ENCODE results near the gene XPNPEP1. TPM values are rescaled to one million over a fixed set of nuclear protein-coding genes. Genes with fewer than 3 reads are reported as not detected.

The XPNPEP1 gene
- total RNA-seq, 3 donors from 2014 or later (not counting 1 experiment from before 2014, with no cell fraction given): 102 to 118 (median 106) TPM

DNA sequence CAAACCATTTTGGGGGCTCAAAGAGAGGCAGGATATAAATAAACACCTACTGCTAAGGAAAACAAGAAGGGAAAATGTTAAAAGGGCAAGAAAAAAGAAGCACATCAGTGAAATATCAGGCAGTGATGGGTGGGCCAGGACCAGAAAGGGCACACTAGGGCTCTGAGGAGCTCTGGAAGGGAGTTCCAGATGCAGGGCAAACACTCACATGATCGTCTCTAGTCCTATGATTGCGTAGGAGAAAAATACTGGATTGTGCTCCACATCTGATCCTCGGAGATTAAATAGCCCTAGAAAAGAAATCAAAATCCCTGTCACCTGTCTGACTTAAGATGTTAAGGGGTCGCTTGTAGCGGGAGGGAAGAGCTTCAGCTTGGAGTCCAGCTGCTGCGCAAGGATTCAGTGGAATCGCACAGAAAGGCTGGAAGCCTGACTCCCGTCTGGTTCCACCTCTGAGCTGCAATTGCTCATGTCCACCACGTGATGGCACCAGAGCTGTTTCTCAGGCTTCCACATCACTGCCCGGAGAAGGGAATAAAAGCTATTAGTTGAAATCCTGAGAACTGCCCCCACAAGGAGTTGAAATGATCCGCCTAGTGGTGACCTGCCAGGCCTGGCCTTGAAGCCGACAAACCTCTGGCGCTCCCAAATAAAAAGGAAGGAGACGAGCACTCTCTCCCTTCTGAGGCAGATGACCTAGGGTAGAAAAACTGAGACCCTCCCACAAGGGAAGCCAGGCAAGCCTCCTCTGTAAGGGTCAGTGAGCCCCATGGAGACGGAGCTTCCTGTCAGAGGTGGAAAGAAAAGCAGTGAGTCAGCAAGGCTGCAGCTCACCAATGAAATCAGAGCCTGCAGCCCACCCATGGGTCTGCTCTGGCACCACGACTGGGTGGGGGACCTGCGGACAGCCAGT lies 39.2 kb downstream of the XPNPEP1 start:
- peaks cover 65% of the 10 kb centered on the region for H3K36me3 ChIP-seq (ENCODE audit: control insufficient read depth, insufficient read depth, low read length)

DNA sequence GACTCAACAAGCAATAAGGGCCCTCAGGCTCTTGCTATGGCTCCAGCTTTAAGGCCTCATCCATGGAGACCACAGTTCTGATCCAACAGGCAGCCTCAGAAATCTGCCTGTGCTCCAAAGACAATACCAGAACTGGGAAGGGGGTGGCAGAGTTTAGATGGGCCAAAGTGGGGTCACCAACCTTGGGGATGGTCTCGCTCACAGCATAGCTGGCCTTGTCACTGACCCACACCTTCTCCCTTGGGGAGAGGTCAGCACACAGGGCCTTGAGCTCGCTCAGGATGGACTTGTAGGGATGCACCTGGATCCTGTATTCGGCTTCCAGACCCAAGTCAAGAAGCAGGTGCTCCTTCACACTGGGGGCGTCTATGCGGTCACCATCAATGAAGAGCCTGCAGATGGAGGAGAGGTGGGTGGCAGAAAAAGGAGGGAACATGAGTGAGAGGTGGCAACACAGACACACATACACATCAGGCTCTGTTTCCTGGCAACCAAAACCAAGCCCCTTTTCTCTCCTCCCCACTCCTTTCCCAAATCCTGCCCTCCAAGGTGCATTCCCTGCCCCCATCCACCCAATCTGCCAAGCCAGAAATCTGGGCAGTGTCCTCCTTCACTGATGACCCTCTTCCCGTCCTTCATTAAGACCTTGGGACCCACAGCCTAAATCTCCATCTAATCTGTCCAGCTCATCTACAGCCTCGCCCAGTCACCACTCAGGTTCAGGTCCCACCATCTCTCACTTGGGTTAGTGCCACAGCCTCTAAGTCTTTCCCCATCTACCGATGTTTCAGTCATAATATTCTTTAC lies 40.9 kb downstream of the XPNPEP1 start:
- no peak for ATAC-seq
- Mint-ChIP-seq H3K4me3 (no peak overlapping the region), H3K27ac (peak overlapping the region in 1 of 2 donors; percentile 65), H3K4me1 (peaks cover 14 to 31% of the 10 kb centered on the region in 2 donors), H3K36me3 (peaks cover 22% of the 10 kb centered on the region), H3K9me3 (no peaks in the 10 kb centered on the region), H3K27me3 (ENCODE audit: low read depth in 2 of 2) (no peaks in the 10 kb centered on the region)
- H3K27me3 ChIP-seq (ENCODE audit: control insufficient read depth, insufficient read depth, low read length): no peaks in the 10 kb centered on the region
- no peak for DNase-seq
- no peak overlapping the region for H3K27ac ChIP-seq (ENCODE audit: low read length)
- H3K36me3 ChIP-seq (ENCODE audit: control insufficient read depth, insufficient read depth, low read length): peaks cover 59% of the 10 kb centered on the region
- no peaks in the 10 kb centered on the region for H3K9me3 ChIP-seq (ENCODE audit: control insufficient read depth, insufficient read depth, low read length)
- H3K4me3 ChIP-seq (ENCODE audit: low read length): no peak overlapping the region
- 97% methylated on average over 8 of the region's 8 CpGs for WGBS (ENCODE audit: insufficient coverage)
- peaks cover 8% of the 10 kb centered on the region for H3K4me1 ChIP-seq (ENCODE audit: control insufficient read depth, insufficient read depth, low read length)
- intact Hi-C loops (cut with micrococcal nuclease): loop anchor here (5.0 to 10.0 kb wide), 2 partner anchors 75 to 222 kb away; no protein-coding TSS in a partner anchor
- TF ChIP-seq, protein P1, sequence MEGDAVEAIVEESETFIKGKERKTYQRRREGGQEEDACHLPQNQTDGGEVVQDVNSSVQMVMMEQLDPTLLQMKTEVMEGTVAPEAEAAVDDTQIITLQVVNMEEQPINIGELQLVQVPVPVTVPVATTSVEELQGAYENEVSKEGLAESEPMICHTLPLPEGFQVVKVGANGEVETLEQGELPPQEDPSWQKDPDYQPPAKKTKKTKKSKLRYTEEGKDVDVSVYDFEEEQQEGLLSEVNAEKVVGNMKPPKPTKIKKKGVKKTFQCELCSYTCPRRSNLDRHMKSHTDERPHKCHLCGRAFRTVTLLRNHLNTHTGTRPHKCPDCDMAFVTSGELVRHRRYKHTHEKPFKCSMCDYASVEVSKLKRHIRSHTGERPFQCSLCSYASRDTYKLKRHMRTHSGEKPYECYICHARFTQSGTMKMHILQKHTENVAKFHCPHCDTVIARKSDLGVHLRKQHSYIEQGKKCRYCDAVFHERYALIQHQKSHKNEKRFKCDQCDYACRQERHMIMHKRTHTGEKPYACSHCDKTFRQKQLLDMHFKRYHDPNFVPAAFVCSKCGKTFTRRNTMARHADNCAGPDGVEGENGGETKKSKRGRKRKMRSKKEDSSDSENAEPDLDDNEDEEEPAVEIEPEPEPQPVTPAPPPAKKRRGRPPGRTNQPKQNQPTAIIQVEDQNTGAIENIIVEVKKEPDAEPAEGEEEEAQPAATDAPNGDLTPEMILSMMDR (IDR thresholded peaks at IDR 0.05): no peak

More for the DNA sequence above, 39.2 kb downstream of the XPNPEP1 start:
- H3K27ac ChIP-seq (ENCODE audit: low read length): no peak overlapping the region
- H3K4me1 ChIP-seq (ENCODE audit: control insufficient read depth, insufficient read depth, low read length): peaks cover 8% of the 10 kb centered on the region
- intact Hi-C loops (cut with micrococcal nuclease): loop anchor here (2.0 to 10.0 kb wide), 4 partner anchors 73 to 395 kb away; no protein-coding TSS in a partner anchor
- ATAC-seq: peak; percentile 69 to 95 (median 93)
- Mint-ChIP-seq H3K4me3 (no peak overlapping the region), H3K27me3 (ENCODE audit: low read depth in 2 of 2) (no peaks in the 10 kb centered on the region), H3K36me3 (peaks cover 22% of the 10 kb centered on the region), H3K9me3 (no peaks in the 10 kb centered on the region), H3K4me1 (peaks cover 14 to 31% of the 10 kb centered on the region in 2 donors), H3K27ac (peak overlapping the region; percentile 20 to 62)
- no peaks in the 10 kb centered on the region for H3K9me3 ChIP-seq (ENCODE audit: control insufficient read depth, insufficient read depth, low read length)
- no peak overlapping the region for H3K4me3 ChIP-seq (ENCODE audit: low read length)
- TF ChIP-seq, protein P1 (IDR thresholded peaks at IDR 0.05): peak; percentile 93
- DNase-seq: peak; percentile 51 to 86
- WGBS (ENCODE audit: insufficient coverage): 50% methylated on average over 17 of the region's 17 CpGs
- H3K27me3 ChIP-seq (ENCODE audit: control insufficient read depth, insufficient read depth, low read length): no peaks in the 10 kb centered on the region

DNA sequence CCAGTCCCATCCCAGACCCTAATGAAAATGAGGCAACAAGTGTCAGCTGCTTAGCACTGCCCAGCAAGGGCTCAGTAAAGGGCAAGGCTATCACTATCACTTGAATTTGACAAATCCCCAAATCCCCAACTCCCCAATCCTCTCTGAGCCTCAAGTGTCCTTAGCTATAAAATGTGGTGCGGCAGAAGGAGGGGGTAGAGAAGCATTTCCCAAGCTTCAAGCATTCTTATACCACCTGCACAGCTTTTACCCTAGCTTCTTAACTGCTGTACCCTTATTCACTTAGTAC lies 41.6 kb downstream of the XPNPEP1 start:
- DNase-seq: no peak
- Histone ChIP-seq H3K4me3 (ENCODE audit: low read length) (no peak overlapping the region), H3K27me3 (ENCODE audit: control insufficient read depth, insufficient read depth, low read length) (no peaks in the 10 kb centered on the region), H3K9me3 (ENCODE audit: control insufficient read depth, insufficient read depth, low read length) (no peaks in the 10 kb centered on the region), H3K27ac (ENCODE audit: low read length) (no peak overlapping the region), H3K4me1 (ENCODE audit: control insufficient read depth, insufficient read depth, low read length) (peaks cover 8% of the 10 kb centered on the region), H3K36me3 (ENCODE audit: control insufficient read depth, insufficient read depth, low read length) (peaks cover 62% of the 10 kb centered on the region)
- intact Hi-C loops (cut with micrococcal nuclease): loop anchor here (5.0 to 10.0 kb wide), 2 partner anchors 76 to 223 kb away; no protein-coding TSS in a partner anchor
- Mint-ChIP-seq H3K36me3 (peaks cover 22% of the 10 kb centered on the region), H3K4me1 (peaks cover 14 to 24% of the 10 kb centered on the region in 2 donors), H3K27me3 (ENCODE audit: low read depth in 2 of 2) (no peaks in the 10 kb centered on the region), H3K4me3 (no peak overlapping the region), H3K27ac (no peak overlapping the region), H3K9me3 (no peaks in the 10 kb centered on the region)
- TF ChIP-seq, protein P1 (IDR thresholded peaks at IDR 0.05): no peak
- WGBS (ENCODE audit: insufficient coverage): no CpG with 5 or more reads among the region's 1 CpG
- no peak for ATAC-seq

Measured in natural killer cell (primary cell).